Lower leg skin (tissue), 4 donors: Measurements from ENCODE around the gene NEGR1. TPM values are rescaled to one million over a fixed set of nuclear protein-coding genes. Genes with fewer than 3 reads are reported as not detected.

ENCODE experiments used
- DNase-seq, 2 donors: peaks; one replicate each; pipeline ENCODE4 v3.0.0-alpha.2; 2019; ENCODE audit warnings: low spot score in 2 of 2
- H3K4me3 ChIP-seq: fragments of 200-600 bp; sonication (generic); 2 replicates; pipeline ENCODE4 v1.5.1; 2017; ENCODE audit warnings: mild to moderate bottlenecking, low read depth; ENCODE audit not compliant: poor library complexity, severe bottlenecking
- POLR2A ChIP-seq, 2 donors: fragments of 450-650 bp; IDR thresholded peaks; one replicate each; pipeline ENCODE4 v1.6.1; 2016 to 2017; ENCODE audit warnings: antibody characterized with exemption in 2 of 2, mild to moderate bottlenecking in 1 of 2, moderate library complexity in 1 of 2
- WGBS, 2 donors: methylation state at CpG; one replicate each; pipeline ENCODE4 v1.1.5; 2018; 5-methylcytosine and 5-hydroxymethylcytosine counted together
- intact Hi-C: fragments of 100-400 bp; cut with DNase I; formaldehyde crosslinking; loops from one replicate; pipeline ENCODE4 v1.15.0; 2023; ENCODE audit warnings: low total_unique reads
- total RNA-seq, 4 donors: library from RNA; depleted of rRNA; stranded (reverse); fragments of >200 nt; gene quantifications; one replicate each; pipeline ENCODE4 v1.1.0, GENCODE V29; 2016
- TF ChIP-seq, protein P1 (sequence below), 3 donors: fragments of 450-650 bp; IDR thresholded peaks; one replicate each; pipeline ENCODE4 v1.5.1; 2016; ENCODE audit warnings: antibody characterized with exemption in 3 of 3, mild to moderate bottlenecking in 3 of 3, moderate library complexity in 2 of 3

The NEGR1 gene
- total RNA-seq, 4 donors from 2014 or later, result 4.1 to 13.6 (median 6.0) TPM

DNA sequence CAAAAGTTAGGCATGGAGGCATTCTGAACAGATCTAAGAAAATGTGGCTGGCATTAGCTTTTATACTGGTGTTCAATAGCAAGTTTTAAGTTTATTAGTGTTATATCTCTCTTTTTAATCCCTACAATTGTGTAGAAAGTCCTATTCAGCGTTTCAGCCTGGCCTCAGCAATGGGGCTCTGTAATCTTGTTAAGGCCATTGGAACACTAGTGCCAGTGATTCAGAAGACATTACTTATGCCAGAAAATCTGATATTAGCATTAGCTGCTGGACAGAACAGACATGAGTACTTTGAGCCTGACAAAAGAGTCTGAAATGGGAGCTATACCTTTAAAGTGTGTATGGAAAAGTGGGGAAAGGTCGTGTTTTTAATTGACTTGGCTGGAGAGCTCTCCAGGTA lies 167.0 kb downstream of the NEGR1 start:
- WGBS, 2 donors, result 69 to 73% methylated on average over 2 of the region's 2 CpGs
- DNase-seq, result no peak
- intact Hi-C loops, result no loop called here
- no peak overlapping the region for H3K4me3 ChIP-seq
- TF ChIP-seq POLR2A (IDR thresholded peaks at IDR 0.05), result no peak
- TF ChIP-seq, protein P1, sequence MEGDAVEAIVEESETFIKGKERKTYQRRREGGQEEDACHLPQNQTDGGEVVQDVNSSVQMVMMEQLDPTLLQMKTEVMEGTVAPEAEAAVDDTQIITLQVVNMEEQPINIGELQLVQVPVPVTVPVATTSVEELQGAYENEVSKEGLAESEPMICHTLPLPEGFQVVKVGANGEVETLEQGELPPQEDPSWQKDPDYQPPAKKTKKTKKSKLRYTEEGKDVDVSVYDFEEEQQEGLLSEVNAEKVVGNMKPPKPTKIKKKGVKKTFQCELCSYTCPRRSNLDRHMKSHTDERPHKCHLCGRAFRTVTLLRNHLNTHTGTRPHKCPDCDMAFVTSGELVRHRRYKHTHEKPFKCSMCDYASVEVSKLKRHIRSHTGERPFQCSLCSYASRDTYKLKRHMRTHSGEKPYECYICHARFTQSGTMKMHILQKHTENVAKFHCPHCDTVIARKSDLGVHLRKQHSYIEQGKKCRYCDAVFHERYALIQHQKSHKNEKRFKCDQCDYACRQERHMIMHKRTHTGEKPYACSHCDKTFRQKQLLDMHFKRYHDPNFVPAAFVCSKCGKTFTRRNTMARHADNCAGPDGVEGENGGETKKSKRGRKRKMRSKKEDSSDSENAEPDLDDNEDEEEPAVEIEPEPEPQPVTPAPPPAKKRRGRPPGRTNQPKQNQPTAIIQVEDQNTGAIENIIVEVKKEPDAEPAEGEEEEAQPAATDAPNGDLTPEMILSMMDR (IDR thresholded peaks at IDR 0.05), result no peak

DNA sequence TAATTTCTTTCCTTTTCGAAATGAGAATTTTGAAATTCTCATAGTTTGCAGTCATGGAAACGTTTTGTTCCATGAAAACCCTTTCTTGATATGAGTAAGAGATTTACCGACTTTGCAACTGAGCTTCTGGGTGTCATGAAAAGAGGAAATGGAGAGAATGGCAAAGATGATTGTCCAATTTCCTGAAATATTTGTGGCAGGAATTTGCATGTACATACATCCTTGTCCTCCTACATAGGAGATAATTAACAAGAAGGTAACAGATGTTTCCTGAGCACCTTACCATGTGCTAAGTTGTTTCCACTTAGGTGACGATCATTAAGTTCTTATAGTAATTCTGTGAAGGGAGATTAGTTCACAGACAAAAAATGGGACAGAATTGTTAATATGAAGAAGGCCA lies 170.7 kb downstream of the NEGR1 start:
- 65 to 75% methylated on average over 4 of the region's 4 CpGs for WGBS, 2 donors
- H3K4me3 ChIP-seq, result no peak overlapping the region
- intact Hi-C loops, result no loop called here
- no peak for DNase-seq
- TF ChIP-seq POLR2A (IDR thresholded peaks at IDR 0.05), result no peak
- TF ChIP-seq, protein P1 (IDR thresholded peaks at IDR 0.05), result no peak

DNA sequence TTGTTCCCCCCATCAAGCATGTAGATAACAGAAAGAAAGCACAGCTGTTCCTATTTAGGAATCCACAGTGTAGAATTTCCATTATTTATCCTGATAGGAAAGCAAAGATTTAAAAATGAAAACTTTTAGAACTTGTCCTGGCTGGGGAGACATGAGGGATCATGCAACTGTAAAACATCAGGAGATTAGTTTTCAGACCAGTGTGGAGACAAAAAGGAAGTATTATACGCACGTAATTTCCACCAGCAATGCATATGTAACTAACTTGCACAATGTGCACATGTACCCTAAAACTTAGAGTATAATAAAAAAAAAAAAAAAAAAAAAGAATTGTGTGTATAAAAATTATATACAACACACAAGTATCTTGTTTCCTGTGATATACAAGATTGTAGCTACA lies 172.4 kb downstream of the NEGR1 start:
- 63 to 74% methylated on average over 2 of the region's 2 CpGs for WGBS, 2 donors
- intact Hi-C loops, result no loop called here
- no peak overlapping the region for H3K4me3 ChIP-seq
- TF ChIP-seq POLR2A (IDR thresholded peaks at IDR 0.05), result no peak
- TF ChIP-seq, protein P1 (IDR thresholded peaks at IDR 0.05), result no peak
- DNase-seq, result no peak

DNA sequence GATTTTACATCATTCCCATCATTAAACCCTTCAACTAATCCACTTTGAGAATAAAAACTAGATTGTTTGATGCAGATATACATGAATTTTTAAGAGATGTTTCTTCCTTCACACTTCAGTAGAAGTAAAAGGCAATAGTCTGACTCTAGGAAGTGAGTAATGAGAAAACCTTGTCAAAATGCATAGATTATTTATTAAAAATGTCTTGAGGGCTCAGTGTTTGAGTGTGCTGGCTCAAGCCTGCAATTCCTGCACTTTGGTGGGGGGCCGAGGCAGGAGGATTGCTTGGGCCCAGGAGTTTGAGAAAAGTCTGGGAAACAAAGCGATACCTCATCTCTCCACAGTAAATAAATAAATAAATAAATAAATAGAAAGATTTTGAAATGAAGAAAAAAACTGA lies 177.1 kb downstream of the NEGR1 start:
- H3K4me3 ChIP-seq, result no peak overlapping the region
- no peak for TF ChIP-seq POLR2A (IDR thresholded peaks at IDR 0.05)
- TF ChIP-seq, protein P1 (IDR thresholded peaks at IDR 0.05), result no peak
- no peak for DNase-seq
- 70 to 78% methylated on average over 2 of the region's 2 CpGs for WGBS, 2 donors
- intact Hi-C loops, result no loop called here

DNA sequence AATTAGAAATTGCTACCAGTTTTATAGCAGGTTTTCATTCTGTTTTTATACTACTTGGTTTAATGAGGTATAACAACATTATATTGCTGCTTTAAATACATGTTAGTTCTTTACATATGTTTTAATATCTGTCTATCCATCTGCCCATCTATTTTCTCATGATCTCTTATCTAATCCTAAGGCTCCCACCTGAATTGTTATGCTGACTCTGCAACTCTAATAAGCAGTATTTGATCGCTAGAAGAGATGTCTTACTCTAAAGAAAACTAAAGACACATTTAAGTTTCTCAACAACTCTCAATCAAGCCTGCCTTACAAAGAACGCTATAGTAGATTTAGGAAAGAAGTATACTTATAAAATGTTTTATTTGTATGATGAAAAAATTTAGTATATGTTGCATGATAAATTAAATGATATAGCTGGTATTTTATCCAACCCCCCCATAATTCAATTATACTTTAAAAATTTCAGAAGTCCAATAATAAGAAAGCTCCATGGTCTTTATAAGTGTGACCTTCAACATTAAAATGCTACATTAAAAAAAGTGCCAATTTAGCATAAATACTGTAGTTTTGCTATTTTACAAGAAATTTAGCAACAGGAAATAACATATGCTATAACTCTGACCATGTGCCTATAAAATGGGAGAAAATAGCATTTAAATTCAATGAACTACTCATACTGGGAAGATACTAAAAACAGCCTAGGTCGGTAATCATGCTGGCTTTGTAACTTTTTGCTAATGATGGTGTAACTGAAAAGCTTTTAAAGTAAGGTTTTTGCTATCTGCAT lies 180.3 kb downstream of the NEGR1 start:
- no peak for TF ChIP-seq POLR2A (IDR thresholded peaks at IDR 0.05)
- TF ChIP-seq, protein P1 (IDR thresholded peaks at IDR 0.05), result no peak
- WGBS, 2 donors, result 85 to 88% methylated on average over 3 of the region's 3 CpGs
- no peak for DNase-seq
- intact Hi-C loops, result no loop called here
- no peak overlapping the region for H3K4me3 ChIP-seq

DNA sequence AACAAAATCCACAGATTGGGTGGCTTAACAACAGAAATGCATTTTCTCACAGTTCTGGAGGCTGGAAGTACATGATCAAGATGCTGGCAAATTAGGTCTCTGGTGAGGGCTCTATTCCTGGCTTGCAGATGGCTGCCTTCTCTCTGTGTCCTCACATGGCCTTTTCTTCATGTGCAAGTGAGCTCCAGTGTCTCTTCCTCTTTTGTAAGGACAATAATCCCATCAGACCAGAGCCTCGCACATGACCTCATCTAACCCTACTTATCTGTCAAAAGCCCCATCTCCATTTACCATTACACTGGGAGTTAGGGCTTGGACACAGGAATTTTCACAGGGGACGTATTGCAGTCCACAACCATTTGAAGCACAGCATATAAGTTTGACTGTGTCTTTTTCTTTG lies 181.6 kb downstream of the NEGR1 start:
- no peak for TF ChIP-seq POLR2A (IDR thresholded peaks at IDR 0.05)
- TF ChIP-seq, protein P1 (IDR thresholded peaks at IDR 0.05), result no peak
- no peak for DNase-seq
- intact Hi-C loops, result no loop called here
- no peak overlapping the region for H3K4me3 ChIP-seq
- WGBS, 2 donors, result 76 to 87% methylated on average over 2 of the region's 2 CpGs
